NCI-H524 (cell line): Measurements from ENCODE around the gene ABI3BP.

Experiments used
- DNase-seq, 2 experiments: peaks; one replicate each; lab custom pipeline; 2025; lab: John Stamatoyannopoulos, UW

The ABI3BP gene

DNA sequence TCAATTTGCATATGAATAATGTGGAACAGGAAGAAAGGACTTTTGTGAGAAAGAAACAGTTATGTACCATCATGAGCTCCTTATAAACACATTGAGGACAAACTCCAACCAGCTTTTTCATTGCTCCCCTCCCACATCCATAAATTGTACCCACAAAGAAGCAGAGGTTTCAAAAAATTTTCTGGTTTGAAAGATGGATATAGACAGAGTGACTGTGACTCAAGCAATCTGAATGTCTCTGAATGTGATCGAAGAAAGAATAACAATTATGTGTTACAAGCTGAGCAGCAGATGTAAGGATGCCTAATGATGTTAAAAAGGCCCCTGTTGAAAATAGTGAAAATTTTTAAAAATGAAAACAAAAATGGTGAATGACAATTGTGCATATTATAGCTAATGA, 156.6 kb downstream of the ABI3BP start:
- no peak for DNase-seq

DNA sequence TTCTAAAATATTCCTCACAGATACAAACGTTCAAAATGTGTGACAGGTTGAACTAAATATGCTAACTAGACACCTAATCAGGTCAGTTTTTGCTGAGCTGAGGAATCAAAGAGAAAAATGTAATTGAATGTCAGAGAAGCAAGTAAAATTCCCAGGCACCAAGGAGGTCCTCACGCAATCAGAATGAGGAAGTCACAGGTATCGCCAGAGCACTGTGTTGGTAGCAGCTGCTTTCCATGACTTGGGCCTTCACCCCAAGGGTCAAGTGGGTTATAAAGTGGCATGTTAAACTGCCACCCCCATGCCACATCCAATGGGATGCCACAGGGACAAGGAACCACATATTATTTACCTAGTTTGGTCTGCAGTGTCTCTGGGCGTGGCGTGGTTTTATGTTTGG, 158.9 kb downstream of the ABI3BP start:
- no peak for DNase-seq

DNA sequence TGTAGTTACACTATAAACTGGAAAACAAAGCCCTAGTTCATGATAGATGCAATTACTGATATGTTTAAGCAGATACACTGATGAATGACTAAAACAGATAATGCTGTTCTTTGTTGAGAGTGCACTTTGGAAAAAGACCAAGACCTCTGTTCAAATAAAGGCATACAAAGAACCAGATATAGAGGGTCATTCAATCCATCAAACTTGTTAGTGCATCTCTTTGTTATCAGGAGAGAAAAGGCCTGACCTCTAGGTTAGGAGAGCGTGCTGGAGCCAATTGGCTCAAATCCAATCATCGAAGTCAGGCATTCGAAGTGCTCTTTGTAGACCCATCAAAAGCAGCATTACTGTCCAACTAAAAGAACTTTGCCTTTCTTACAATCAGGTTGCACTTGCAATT, 159.7 kb downstream of the ABI3BP start:
- DNase-seq, result no peak

DNA sequence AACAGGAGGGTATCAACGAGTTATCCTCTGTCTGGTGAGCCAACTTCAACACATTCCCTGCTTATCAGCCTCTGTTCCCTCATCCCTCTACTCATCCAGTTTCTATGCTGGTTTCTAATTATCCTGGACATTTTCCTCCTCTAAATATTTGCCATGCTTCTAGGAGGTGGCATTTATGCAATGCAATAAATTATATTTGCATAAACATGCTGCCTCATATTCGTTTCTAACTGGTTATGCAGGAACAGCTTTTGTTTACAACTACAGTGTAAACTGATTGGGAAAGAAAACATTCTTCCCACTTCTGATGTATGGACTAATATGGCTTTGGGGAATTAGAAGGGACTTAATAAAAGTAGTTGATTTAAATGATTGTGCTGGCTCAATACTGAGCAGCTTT, 161.6 kb downstream of the ABI3BP start:
- DNase-seq, result no peak

GRCh38 chr3:100830931-100831330, 162.3 kb downstream of the ABI3BP start:
- no peak for DNase-seq

DNA sequence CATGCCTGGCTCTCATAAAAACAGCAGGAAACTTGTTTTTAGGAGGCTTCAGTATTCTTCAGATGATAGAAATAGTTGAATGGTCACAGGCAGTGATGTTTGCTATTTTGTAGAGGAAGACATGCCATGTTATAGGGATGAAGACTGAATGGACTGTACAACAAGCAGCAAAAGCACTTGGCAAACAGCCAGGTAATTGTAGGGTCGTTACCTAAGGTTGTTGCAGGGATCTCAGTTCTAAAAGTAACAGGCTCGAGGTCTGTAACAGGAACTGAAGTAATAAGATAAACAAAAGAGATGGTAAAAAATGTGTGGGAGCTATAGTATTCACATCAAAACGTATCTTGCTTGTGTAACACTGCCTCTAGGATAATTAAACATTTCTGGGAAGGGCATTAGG, 167.6 kb downstream of the ABI3BP start:
- DNase-seq, result peak in 1 of 2 experiments; percentile 18

GRCh38 chr3:100815583-100815982, 177.6 kb downstream of the ABI3BP start:
- no peak for DNase-seq

DNA sequence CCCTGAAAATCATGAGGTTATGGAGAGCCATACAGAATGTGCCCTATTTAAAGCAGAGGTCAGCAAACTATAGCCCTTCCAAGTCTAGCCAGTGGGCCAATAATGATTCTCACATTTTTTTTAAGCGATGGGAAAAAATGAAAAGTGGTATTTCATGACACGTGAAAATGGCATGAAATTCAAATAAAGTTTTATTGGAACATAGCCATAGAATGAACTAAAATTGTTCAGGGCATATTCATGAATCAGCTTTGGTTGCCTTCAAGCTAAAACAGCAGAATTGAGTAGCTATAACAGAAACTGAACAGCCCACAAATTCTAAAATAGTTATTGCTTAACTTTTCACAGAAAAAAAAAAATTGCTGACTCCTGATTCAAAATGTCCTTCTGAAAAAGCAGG, 179.4 kb downstream of the ABI3BP start:
- DNase-seq, result no peak

GRCh38 chr3:100811779-100812507, 181.3 kb downstream of the ABI3BP start:
- no peak for DNase-seq

- no peak for DNase-seq
Measured at GRCh38 chr3:100810671-100811070, 182.6 kb downstream of the ABI3BP start.

- no peak for DNase-seq
Measured at GRCh38 chr3:100804631-100805030, 188.6 kb downstream of the ABI3BP start.

DNA sequence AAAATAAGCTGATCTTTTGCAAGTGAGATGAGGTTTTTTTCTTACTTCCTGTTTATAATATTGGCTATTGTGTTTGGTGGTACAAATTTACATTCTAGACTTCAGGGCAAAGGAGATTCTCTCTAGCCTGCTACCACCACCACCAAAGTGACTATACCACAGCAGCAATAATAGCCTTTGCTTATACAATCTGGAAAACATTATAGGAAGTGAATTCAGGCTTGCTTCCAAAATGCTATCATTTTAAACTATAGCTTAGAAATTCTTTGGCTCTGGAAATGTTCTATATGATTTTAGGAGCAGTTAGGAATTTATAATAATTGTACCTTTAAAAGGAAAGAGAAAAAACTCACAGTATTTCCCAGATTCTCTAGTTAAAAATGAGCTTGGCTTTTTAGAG, 189.5 kb downstream of the ABI3BP start:
- no peak for DNase-seq

GRCh38 chr3:100802126-100802525, 191.1 kb downstream of the ABI3BP start:
- DNase-seq, result no peak

DNA sequence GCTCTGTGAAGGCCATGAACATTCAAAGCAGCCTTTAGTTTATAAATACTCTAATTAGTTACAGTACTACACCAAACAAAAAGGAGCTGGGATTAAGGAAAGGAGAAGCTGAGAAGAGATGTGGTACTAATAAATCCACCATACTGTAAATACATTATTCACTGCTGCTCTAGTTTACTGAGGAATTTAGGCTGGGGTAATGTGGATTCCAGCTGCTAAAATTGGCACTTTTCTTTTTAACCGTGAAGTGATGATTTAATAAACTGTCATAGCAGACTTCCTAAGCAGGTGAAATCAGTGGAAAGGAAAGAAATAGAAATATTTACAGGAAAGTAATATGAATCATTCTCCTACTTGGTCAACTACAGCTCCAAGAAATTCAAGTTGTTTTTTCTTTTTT, 195.2 kb downstream of the ABI3BP start:
- no peak for DNase-seq

DNA sequence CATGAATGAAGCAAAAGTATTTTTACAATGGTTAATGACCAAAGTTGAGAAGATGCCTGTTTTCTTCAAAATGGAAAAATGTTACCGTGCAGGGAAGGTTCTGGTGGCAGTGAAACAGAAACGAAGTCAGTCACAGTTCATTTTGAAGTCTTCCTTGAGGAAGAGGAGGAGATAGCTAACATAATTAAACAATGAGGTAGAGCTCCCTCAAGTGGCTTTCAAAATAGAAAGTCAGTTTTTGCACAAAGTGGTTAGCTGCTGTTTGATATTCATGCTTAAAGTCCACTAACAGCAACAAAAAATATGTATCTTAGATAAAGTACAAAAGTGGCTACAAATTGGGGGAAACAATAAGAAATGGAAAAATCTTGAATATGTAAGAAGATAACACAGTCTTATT, 196.7 kb downstream of the ABI3BP start:
- peak in 1 of 2 experiments; percentile 70 for DNase-seq

- peak; percentile 95 to 96 for DNase-seq
Measured at GRCh38 chr3:100789579-100789978, 203.6 kb downstream of the ABI3BP start.

- no peak for DNase-seq
Measured at GRCh38 chr3:100783619-100784018, 209.6 kb downstream of the ABI3BP start.

DNA sequence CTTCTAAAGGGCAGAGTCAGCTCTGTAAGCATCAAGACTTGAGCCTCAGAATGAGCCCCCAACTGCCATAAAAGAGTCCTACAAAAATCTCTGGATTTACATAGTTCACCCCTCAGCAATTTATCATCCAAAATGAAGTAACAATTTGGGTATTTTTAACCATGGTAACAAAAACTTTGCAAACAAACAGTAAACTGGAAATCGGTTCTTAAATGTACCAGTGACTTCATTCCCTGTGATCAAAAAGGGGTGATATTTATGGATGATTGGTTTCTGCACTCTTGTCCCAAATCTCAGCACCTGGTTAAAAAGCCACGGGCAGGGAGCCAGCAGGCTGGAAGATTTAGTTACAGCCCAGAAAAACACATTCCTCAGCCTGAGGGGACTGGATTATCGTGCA, 210.3 kb downstream of the ABI3BP start:
- DNase-seq, result peak; percentile 64 to 71

- no peak for DNase-seq
Measured at GRCh38 chr3:100782348-100782747, 210.9 kb downstream of the ABI3BP start.

DNA sequence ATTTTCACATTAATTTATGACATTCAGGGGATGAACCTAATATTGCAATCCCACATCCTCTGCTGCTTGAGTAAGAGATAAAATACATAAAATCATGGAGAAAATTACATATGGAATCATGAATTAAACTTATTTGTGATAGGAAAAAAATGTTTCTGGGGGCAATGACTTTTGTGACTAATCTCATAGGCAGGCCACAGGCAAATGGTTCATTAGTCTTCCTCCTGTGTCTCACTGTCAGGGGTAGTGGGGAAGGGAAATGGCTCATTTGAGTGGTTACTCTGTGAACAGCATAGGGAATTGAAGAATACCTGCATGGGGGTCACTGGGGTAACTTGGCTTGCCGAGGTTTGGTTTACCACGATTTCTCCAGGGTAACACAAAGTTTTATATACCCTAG, 211.9 kb downstream of the ABI3BP start:
- no peak for DNase-seq

GRCh38 chr3:100780071-100780622, 213.1 kb downstream of the ABI3BP start:
- no peak for DNase-seq

DNA sequence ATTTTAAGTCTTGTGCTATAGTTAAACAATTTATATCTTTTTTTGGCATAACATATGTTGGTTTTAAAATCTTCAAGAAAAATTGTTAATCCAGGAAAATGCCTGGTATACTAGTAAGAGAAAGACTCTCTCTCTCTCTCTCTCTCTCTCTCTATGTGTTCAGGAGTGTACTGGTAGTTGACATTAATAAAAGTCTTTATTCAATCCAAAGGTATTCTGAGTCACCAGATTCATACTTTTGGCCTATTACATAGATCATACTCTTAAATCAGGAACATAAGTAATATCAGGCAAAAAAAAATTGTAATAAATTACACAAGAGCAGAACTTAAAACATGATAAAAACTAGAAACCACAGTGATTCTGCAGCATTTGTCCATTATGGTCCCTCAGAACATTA, 213.7 kb downstream of the ABI3BP start:
- no peak for DNase-seq

GRCh38 chr3:100777271-100777670, 215.9 kb downstream of the ABI3BP start:
- no peak for DNase-seq

GRCh38 chr3:100776746-100777145, 216.5 kb downstream of the ABI3BP start:
- no peak for DNase-seq
